ENCODE results near the gene FEN1.

DNA sequence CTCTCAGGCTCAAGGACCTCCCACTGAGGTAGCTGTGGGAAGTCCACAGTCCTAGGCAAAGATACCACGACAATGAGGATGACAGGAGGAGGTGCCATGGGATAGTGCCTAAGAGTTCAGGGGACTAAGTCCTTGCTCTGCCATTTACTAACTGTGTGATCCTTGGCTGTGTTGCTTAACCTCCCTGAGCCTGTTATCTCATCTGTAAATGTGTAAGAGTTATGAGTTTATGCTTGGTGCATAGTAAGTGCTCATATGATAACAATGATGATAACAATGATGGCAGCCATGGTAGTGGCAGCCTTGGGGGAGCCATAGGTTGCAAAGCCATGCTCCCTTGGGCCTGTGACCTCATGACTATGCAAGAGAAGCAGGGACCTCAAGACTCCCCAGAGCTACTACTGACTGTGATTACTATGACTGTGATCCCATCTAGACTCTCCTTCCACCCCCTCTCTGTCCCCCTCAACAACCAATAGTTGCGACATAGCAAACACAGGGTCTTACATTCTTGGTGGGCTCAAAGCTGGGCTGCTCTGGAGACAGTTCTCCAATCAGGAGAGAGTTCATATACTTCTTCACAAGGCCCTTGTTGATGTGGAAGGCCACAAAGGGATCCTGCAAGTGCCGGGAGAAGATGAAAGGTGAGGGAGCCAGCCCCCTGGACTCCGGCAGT is 20.2 kb downstream of the FEN1 start:
- TF ChIP-seq EZH2 (IDR thresholded peaks at IDR 0.05; ENCODE audit: insufficient read depth, poor library complexity, severe bottlenecking) = no peak
- TF ChIP-seq EZH2phosphoT487 (IDR thresholded peaks at IDR 0.05; ENCODE audit: insufficient read depth, low read depth) = no peak

All from GM23248 (cell line).